HG03457 (cell line): Measurements from ENCODE around the gene AGRN.
"Not testable (repeated sequence)": the region's sequence is repeated elsewhere in the genome, so short reads cannot be mapped to it uniquely, and the experiment has no call there.

Experiments
- ATAC-seq: cut with Tn5 transposase; IDR thresholded peaks from one replicate; pipeline ENCODE4 v1.9.1; 2021; ENCODE audit warnings: moderate number of reproducible peaks; ENCODE audit not compliant: unreplicated experiment

The AGRN gene

DNA sequence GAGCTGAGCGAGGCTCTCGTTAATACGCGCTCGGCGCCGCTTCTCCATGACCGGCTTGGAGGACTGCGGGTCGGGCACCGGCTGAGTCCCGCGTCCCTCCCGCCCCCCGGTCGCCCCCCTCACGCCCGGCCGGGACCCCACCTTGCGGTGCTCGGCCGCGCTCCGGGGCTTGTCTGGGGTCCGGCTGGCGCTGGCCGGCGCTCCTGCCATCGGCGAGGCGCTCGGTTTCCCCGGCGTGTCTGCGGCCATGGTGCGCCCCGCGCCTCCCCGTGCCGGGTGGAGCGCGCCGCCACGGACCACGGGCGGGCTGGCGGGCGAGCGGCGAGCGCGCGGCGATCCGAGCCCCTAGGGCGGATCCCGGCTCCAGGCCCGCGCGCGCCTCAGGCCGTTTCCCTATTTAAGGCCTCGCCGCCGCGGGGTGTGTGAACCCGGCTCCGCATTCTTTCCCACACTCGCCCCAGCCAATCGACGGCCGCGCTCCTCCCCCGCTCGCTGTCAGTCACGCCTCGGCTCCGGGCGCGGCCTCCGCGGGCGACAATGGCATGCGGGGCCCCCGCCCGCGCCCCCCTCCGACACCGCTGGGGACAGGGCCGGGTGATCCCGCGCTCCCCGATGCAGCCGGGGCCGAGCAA is 20.1 kb upstream of the AGRN start, which contains the start of gene HES4:
Gene HES4, minus strand, starts transcription at position 373 of the 632 bp plus-strand sequence. Its CDS starts 124 bp downstream, at position 249.
- ATAC-seq, result no peak

DNA sequence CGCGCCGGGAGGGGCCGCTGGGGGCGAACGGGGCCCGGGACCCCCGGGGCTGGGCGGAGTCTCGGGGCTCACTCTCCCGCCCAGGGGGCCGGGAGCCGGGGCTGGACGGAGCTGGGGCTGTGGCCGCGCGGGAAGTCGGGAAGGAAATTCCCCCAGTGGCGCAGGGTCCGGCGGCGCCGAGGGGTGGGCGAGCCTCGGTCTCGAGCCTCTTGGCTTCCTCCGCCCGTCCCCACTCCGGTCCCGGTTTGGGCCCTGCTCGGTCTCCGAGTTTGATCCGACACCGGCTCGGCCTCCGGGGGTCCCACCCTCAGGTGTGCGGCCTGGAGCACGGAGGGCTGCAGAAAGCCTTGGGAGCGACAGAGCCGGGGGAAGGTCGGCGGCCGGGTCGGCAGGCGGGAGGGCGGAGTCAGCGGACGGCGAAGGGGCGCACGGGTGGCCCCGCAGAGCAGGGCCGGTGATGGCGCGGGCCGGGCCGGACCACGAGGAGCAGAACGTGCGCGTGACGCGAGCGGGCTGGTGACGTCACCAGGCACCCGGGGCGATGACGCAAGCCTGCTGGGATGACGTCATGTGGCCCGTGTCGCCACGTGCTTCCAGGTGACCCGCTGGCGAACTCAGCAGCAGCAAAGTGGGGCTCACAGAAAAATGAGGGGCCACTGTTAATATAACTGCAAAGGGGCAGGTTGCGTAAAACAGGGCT is 19.4 kb upstream of the AGRN start:
- ATAC-seq, result no peak

DNA sequence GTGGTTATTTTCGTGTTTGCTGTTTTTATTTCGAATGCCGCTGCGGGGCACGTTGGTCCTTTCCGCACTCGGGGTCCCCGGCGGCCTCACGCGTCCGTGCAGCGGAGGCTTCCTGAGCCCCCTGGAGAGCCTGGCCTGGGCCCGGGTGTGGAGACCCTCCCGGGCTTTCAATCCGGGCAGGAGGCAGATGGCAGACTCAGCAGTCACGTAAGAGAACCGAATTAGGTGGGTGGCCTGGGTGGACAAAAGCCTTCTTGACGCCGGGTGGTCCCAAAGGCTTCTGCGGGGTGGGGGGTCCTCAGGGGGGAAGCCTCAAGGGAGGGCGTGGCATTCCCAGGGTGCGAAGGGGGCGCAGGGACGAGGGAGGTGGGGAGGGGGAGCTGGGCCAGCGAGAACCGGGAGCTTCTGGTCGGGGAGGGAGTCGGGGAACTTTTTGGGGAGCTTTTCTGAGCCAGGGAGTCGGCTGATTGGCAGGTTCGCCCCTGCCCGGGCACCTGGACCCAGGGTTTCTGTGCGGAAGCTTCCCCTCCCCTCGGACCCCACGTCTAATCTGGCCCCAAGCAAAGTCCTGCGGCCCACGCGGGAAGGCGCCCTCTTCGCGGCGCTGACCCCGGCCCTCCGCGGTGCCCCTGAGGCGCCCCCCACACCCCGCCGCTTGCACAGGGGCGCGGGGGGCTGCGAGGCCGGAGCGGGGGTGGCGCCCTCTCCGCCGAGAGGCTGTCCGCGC is 18.7 kb upstream of the AGRN start:
- ATAC-seq, result no peak

DNA sequence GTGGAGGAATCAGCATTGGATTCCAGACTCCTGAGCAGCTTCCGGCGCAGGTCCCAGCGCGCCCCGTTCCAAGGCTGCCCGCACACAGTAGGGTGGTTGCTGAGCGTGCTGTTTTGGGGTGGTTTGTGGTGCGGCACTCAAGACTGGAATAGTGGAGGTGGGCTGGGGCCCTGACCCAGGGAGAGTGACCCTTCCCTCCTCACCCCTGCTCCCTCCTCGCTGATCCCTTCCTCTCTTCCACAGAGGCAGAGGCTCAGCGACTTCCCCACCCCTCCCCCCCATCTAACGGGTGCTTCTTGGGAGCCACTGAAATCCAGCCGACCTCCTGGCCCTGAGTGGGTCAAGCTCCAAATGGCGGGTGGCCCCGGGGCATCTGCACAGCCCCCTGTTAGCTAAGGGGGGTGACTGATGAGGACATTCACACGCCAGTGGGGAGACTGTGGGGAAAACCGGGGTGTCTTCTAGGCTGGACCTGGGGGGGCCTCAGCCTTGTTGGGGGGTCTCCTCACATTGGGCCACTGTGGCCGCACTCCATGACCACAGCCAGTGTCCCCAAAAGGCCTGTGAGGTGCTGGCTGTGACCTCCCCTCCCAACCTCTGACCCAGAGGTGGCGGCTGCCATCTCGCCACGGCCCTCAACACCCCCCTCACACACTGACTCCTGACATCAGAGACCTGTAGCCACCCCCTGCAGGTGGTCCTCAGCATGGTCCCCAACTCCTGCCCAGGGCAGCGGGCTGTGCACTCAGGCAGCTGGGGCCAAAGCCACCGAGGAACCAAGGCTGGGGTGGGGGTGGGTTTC is 16.1 kb upstream of the AGRN start:
- ATAC-seq, result no peak

DNA sequence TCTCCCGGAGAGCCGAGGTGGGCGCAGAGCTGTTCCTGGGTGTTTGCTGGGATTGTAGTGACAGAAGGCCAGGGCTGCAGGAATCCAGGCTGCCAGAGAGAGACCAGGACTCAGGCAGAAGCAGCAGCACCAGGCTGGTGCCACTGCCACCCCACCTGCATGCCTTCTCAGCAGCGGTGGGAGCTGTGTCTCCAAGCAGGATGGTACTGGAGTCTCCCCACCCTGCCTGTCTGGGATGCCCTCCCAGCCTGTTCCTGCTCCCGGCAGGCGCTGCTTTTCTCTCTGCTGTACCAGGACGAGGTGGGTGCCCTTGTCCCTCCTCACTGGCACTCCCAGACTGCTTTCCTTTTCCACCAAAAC is 15.5 kb upstream of the AGRN start:
- no peak for ATAC-seq

DNA sequence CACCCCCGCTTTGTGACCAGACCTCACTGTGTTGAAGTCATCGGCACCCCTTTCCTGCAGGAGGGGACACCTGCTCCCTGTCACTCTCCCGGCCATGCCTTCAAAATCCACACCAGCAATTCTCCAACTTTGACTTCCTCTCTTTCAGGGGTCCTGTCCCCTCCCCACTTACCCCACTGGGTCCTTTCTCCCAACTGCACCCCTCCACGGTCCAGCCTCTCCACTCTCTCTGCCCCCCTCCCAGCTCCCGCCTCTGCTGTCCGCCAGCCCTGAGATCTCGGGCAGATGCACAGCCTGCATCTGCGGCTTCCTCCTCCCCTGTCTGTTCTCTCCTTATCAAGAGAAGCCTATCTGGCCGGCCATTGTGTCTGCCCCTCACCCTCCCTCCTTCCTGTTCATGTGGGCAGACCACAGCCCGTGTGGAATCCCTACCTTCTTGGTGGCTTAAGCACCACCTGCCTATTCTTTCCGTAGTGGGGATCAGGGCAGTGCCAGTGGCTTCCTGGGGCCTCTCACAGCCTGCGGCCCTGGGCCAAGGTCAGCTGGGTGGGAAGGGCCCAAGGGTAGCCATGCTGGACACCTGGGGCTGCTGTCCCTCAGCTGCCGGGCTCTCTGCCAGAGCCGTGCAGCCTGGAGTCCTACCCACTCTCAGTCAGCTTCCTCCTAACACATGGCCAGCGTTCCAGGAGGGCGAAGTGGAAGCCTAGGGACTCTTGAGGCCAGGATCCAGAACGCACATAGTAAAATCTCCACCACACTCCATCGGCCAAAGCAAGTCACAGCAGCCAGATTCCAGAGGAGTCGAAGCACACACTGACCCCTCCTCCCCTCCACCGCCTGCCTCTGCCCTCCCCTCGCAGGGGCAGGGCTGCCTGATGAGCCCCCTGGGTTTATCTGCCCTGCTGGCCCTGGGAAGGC is 14.9 kb upstream of the AGRN start:
- no peak for ATAC-seq

DNA sequence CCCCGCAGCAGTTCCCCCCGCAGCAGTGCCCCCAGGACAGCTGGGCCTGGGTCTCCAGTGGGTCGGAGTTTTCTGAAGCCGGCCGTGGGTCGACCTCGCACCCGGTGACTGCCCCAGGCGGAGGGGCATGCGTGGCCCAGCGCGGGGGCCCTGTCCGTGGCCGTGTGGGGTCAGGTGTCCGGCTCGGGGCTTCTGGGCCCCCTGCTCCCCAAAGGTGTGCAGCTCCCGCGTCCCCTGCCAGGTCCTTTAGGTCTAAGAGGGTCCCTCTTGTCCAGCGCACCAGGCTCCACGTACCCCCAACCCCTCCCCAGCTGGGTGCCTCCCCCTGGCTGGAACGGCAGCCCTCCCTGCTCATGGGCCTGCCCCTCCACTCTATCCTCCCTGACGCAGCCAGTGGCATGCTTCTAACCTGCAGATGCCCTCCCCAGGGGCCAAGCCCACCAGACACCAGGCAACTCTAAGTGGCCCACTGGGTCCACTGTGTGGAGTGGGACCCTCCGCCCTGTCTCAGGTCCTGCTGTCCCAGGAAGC is 14.1 kb upstream of the AGRN start:
- no peak for ATAC-seq

DNA sequence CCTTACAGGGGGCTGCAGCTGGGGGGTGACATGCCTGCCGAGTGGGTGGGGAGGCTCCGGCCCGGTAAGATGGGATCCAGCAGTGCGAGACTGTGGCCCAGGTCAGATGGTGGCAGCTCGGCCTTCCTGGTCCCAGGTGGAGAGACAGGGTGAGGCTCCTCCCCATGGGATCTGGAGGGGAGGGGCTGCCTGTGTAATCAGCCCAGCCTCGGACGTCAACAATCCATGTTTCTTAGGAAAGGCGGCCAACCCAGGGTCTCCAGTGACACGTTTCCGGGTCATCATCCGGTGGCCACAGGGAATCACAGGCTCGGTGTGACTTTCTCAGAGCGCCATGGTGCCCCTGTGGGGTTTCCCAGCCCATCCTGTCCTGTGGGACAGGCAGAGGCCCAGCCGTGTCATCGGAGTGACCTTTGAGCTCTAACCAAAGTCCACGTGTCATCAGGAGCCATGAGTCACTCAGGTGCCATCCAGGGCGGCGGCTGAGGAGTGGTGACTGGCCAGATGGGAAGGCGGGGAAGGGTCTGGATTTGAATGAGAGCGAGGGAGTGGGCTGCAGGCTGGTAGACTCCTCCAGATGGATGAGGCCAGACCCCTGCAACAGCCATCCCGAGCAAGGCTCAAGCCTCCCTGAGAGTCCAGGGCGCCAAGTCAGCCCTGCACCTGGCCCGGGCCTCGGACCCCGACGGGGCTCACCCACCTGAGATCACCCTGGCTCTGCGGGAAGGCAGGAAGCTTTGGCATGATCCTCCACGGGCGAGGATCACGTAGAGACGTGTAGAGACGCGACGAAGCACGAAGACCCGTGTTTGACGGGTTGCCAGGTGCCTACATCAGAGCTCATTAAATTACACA is 13.4 kb upstream of the AGRN start:
- no peak for ATAC-seq

DNA sequence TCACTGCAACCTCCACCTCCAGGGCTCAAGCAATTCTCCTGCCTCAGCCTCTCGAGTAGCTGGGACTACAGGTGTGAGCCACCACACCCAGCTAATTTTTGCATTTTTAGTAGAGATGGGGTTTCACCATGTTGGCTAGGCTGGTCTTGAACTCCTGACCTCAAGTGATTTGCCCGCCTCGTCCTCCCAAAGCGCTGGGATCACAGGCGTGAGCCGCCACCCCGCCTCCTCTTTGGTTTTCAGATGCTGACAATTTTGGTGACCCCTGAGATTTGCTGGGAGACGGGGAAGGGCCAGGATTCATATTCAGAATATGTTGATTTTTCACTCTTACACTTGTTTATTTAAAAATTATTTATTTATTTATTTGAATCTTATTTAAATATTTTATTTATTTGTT is 9.8 kb upstream of the AGRN start:
- not testable (repeated sequence) for ATAC-seq

DNA sequence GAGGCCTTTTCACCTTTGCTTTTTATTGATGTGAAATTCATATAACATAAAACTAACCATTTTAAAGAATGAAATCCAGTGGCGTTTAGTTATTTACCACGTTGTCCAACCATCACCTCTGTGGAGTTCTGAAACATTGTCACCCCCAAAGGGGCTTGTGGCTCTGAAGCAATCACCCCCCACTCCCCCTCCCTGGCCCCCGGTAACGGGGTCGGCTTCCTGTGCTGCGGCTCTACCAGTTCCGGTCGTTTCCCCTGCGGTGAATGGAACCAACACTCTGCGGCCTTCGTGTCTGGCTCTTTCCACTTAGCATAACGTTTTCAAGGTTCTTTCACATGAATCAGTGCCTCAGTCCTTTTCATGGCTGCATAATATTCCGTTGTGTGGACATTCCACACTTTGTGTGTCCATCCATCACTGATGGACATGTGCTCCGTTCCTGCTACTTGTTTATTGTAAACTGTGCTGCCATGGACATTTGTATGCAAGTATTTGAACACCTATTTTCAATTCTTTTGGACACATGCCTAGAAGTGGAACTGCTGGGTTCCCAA is 8.4 kb upstream of the AGRN start:
- ATAC-seq, result no peak

DNA sequence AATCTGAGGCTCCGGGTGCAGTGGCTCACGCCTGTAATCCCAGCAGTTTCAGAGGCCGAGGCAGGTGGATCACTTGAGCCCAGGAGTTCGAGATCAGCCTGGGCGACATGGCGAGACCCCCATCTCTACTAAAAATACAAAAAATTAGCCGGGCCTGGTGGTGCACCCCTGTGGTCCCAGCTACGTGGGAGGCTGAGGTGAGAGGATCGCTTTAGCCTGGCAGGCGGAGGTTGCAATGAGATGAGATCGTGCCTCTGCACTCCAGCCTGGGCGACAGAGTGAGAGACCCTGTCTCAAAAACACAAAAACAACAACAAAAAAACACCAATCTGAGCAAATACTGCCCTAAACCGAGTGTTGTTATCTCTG is 7.2 kb upstream of the AGRN start:
- not testable (repeated sequence) for ATAC-seq

DNA sequence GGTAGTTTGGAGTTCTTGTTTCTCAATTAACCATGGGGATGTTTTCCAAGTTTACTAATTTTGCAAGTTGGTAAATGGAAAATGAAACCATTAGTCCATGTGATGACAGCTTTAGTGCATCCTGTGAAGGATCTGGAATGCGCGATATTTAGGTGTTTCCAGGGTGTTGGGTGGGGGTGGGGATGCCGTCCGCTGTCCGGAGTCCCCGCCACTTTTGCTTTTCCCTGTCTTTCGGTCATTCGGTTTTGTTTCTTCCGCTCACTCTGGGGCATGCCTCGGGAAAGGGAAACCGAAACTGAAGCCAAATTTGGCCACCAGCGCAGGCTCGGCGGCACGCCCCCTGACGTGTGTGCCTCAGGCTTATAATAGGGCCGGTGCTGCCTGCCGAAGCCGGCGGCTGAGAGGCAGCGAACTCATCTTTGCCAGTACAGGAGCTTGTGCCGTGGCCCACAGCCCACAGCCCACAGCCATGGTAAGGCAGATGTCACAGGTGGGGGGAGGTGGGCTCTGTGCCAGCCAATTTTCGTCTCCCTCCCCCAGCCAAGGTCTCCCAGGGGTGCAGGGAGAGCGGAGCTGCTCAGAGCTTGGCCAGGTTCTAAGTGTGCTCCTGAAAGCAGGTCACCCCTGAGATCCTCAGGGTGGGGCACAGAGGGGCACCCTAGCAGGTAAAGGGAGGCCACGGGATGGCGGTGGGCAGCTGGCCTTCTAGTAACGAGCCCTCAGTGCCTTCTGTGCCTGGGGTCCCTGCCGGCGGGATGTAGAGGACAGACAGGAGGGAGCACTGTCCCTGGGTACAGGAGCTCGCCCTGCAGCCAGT is 6.6 kb upstream of the AGRN start, which contains the start of gene ISG15:
Gene ISG15, plus strand, starts transcription at position 393 of the 817 bp plus-strand sequence. Its CDS starts 77 bp downstream, at position 470.
- ATAC-seq, result peak; percentile 57

DNA sequence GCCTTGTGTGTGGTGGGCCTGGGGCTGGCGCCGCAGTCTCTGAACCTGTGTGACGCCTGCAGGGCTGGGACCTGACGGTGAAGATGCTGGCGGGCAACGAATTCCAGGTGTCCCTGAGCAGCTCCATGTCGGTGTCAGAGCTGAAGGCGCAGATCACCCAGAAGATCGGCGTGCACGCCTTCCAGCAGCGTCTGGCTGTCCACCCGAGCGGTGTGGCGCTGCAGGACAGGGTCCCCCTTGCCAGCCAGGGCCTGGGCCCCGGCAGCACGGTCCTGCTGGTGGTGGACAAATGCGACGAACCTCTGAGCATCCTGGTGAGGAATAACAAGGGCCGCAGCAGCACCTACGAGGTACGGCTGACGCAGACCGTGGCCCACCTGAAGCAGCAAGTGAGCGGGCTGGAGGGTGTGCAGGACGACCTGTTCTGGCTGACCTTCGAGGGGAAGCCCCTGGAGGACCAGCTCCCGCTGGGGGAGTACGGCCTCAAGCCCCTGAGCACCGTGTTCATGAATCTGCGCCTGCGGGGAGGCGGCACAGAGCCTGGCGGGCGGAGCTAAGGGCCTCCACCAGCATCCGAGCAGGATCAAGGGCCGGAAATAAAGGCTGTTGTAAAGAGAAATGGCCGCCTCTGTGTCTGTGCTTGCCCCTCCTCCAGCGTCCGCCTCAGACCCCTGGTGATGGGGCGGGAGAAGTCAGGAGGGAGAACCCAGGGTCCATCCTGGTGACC is 5.8 kb upstream of the AGRN start:
- ATAC-seq, result no peak

DNA sequence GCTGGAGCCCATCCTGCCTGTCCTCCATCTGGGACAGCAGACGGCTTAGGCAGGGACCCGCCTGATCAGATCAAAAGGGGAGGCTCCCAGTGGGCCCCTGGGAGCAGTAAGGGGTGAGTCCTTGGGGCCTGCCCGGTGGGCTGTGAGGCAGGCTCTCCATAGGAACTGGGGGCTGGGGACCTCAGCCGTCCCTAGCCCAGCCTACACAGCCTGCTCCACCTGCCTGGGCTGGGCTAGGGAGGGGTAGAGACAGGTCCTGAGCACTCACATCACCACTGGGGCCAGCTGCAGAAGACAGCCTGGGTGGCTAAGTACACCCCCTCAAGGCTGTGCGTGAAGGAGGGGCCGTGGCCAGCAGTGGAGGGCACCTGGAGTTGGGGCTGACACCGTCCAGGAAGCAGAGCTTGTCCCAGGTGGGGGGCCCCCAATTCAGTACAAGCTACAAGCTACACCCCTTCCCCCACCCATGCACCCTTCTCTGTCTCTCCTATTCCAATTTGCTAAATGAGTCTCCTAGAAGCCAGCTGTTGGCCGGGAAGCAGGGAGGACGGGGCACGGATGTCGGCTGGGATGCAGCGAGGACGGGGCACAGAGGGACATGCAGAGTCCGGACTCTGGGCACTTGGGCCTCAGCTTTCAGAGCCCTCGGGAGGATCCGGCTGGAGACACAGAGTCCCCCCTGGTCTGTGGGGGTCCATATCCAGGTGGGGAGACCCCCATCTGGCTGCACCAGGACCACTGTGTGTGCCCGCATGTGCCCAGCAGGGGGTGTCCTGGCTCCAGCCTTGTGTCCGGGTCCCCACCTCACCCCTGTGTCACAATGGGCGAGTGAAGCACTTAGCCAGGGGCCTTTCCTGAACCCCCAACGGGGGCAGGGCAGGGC is 4.9 kb upstream of the AGRN start:
- ATAC-seq, result no peak

DNA sequence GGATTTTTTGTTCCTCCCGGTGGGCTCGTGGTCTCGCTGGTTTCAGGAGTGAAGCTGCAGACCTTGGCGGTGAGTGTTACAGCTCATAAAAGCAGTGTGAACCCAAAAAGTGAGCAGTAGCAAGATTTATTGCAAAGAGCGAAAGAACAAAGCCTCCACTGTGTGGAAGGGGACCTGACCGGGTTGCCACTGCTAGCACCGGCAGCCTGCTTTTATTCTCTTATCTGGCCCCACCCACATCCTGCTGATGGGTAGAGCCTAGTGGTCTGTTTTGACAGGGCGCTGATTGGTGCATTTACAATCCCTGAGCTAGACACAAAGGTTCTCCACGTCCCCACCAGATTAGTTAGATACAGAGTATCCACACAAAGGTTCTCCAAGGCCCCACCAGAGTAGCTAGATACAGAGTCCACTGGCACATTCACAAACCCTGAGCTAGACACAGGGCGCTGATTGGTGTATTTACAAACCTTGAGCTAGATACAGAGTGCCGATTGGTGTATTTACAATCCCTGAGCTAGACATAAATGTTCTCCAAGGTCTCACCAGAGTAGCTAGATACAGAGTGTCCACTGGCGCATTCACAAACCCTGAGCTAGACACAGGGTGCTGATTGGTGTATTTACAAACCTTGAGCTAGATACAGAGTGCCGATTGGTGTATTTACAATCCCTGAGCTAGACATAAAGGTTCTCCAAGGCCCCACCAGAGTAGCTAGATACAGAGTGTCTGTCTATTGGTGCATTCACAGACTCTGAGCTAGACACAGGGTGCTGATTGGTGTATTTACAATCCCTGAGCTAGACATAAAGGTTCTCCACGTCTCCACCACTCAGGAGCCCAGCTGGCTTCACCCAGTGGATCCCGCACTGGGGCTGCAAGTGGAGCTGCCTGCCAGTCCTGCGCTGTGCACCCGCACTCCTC is 2.3 kb upstream of the AGRN start:
- not testable (repeated sequence) for ATAC-seq
